ENCODE measurements around the gene PRPF19. TPM values are rescaled to one million over a fixed set of nuclear protein-coding genes. Genes with fewer than 3 reads are reported as not detected.
A peak's percentile ranks its signal among the peaks of the same experiment; 100 is the strongest.

PRPF19 gene
- total and polyA plus RNA-seq, 2 of the 13 experiments (the other 11 are each of a cell fraction or from before 2014, with no cell fraction given) = 27.4 to 91.1 TPM

DNA sequence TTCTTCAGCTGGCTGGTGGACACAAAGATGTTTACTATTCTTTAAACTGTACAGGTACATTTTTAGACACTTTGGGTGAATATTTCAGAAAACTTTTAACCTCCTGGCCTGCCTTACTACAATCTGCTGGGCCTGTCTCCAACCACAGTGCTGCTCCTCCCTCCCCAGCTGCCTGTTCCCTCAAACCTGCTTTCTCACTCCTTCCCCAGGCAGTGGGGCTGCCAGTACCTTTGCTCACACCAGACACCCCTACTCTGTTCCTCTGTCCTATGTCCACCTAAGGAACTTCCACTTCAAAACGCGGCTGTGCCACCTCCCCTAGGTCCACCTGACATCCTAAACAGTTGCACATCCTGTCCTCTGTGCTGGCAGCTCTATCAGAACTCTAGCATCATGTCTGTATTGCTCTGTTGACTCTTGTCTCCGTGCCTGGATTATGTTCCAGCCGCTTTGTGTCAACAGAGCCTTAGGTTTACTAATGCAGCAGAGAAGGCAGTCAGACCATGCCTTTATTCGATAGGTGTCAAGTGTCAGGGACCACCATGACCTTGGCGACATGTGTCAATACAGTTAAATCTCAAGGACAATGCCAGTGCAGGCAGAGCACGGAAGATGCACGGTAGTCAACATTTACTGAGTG is 25.6 kb downstream of the PRPF19 start (continued):
- TF ChIP-seq TIGD3 (CRISPR knock-in tag; IDR thresholded peaks at IDR 0.05; ENCODE audit: borderline replicate concordance) (no peak), ZNF510 (CRISPR knock-in tag; IDR thresholded peaks at IDR 0.05; ENCODE audit: low read depth) (no peak), ZNF75D (CRISPR knock-in tag; IDR thresholded peaks at IDR 0.05; ENCODE audit: borderline replicate concordance) (no peak), TBL1XR1 (IDR thresholded peaks at IDR 0.05; ENCODE audit: borderline replicate concordance, low read length, partially characterized antibody) (peak; percentile 87), MAZ (IDR thresholded peaks at IDR 0.05; ENCODE audit: borderline replicate concordance, low read depth, low read length) (no peak), MAZ (CRISPR knock-in tag; IDR thresholded peaks at IDR 0.05; ENCODE audit: low read depth) (peak; percentile 62; the same call in 1 of the 2 replicates), ZBTB7B (CRISPR knock-in tag; IDR thresholded peaks at IDR 0.05) (peak; percentile 100), RFX5 (IDR thresholded peaks at IDR 0.05; ENCODE audit: low read depth, low read length) (no peak), HMGXB3 (CRISPR knock-in tag; IDR thresholded peaks at IDR 0.05; ENCODE audit: borderline replicate concordance) (peak; percentile 84; the same call in 1 of the 2 replicates), ZNF350 (CRISPR knock-in tag; IDR thresholded peaks at IDR 0.05; ENCODE audit: borderline replicate concordance, low read depth) (peak; percentile 88; the same call in 1 of the 2 replicates), FOXA3 (CRISPR knock-in tag; IDR thresholded peaks at IDR 0.05) (peak; percentile 100), SOX13 (IDR thresholded peaks at IDR 0.05) (peak; percentile 98), SOX13 (CRISPR knock-in tag; conservative IDR thresholded peaks at IDR 0.05 in 1 of 2, IDR thresholded peaks at IDR 0.05 in 1 of 2) (peak in 1 of 2 experiments; percentile 99; a peak in 2 of 4 replicates), ZNF530 (CRISPR knock-in tag; IDR thresholded peaks at IDR 0.05; ENCODE audit: low read depth) (no peak)
- TF ChIP-seq, protein P1, sequence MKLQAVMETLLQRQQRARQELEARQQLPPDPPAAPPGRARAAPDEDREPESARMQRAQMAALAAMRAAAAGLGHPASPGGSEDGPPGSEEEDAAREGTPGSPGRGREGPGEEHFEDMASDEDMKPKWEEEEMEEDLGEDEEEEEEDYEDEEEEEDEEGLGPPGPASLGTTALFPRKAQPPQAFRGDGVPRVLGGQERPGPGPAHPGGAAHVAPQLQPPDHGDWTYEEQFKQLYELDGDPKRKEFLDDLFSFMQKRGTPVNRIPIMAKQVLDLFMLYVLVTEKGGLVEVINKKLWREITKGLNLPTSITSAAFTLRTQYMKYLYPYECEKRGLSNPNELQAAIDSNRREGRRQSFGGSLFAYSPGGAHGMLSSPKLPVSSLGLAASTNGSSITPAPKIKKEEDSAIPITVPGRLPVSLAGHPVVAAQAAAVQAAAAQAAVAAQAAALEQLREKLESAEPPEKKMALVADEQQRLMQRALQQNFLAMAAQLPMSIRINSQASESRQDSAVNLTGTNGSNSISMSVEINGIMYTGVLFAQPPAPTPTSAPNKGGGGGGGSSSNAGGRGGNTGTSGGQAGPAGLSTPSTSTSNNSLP (IDR thresholded peaks at IDR 0.05; ENCODE audit: low read depth, low read length) = peak; percentile 66
- TF ChIP-seq, protein P2, sequence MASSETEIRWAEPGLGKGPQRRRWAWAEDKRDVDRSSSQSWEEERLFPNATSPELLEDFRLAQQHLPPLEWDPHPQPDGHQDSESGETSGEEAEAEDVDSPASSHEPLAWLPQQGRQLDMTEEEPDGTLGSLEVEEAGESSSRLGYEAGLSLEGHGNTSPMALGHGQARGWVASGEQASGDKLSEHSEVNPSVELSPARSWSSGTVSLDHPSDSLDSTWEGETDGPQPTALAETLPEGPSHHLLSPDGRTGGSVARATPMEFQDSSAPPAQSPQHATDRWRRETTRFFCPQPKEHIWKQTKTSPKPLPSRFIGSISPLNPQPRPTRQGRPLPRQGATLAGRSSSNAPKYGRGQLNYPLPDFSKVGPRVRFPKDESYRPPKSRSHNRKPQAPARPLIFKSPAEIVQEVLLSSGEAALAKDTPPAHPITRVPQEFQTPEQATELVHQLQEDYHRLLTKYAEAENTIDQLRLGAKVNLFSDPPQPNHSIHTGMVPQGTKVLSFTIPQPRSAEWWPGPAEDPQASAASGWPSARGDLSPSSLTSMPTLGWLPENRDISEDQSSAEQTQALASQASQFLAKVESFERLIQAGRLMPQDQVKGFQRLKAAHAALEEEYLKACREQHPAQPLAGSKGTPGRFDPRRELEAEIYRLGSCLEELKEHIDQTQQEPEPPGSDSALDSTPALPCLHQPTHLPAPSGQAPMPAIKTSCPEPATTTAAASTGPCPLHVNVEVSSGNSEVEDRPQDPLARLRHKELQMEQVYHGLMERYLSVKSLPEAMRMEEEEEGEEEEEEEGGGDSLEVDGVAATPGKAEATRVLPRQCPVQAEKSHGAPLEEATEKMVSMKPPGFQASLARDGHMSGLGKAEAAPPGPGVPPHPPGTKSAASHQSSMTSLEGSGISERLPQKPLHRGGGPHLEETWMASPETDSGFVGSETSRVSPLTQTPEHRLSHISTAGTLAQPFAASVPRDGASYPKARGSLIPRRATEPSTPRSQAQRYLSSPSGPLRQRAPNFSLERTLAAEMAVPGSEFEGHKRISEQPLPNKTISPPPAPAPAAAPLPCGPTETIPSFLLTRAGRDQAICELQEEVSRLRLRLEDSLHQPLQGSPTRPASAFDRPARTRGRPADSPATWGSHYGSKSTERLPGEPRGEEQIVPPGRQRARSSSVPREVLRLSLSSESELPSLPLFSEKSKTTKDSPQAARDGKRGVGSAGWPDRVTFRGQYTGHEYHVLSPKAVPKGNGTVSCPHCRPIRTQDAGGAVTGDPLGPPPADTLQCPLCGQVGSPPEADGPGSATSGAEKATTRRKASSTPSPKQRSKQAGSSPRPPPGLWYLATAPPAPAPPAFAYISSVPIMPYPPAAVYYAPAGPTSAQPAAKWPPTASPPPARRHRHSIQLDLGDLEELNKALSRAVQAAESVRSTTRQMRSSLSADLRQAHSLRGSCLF (CRISPR knock-in tag; IDR thresholded peaks at IDR 0.05; ENCODE audit: borderline replicate concordance) = no peak

Data from HepG2 (cell line).